HG03460 (cell line): Measurements from ENCODE around the gene SHISA7.
"Not testable (repeated sequence)": the region's sequence is repeated elsewhere in the genome, so short reads cannot be mapped to it uniquely, and the experiment has no call there.

Experiments
- ATAC-seq: cut with Tn5 transposase; IDR thresholded peaks from one replicate; pipeline ENCODE4 v1.9.1; 2021; ENCODE audit not compliant: unreplicated experiment

The SHISA7 gene

DNA sequence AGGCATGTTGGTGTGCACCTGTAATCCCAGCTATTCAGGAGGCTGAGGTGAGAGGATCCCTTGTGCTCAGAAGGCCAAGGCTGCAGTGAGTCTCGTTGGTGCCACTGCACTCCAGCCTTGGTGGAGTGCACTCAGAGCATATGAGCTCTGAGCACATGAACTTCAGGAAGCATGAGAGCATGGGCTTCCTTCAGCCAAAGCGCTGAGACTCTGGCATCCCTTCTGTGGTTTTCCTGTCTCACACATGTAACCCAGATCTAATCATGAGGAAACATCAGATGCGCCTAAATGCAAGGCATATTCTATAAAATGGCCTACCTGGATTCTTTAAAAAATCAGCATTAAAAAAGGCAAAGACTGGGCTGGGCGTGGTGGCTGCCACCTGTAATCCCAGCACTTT lies 21.8 kb downstream of the SHISA7 start:
- ATAC-seq: not testable (repeated sequence)

DNA sequence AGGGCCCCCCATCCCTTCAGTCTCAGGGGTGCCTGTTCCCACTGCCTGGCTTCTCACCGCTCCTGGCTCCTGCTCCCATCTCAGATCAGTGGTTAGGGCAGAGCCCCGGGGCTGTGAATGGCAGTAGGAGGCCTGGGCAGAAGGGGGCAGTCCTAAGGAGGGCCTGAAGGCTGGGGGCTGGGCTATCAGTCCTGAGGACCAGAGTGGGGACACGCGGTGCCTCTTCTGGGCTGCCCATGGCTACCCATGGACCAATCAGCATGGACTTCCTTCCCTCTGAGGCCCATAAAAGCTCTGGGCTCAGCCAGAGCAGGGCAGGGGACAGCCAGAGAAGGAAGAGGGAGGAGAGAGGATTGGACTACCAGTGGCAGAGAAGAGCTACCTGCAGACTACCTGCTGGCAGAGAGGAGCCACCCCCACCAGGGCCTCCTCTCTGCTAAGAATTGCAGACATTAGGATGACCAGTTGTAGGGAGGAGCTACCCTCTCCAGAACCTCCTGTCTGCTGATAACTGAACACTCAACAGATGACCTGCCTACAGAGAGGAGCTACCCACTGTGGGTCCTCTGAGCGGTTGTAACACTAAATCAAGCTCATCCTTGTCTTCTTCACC lies 23.4 kb downstream of the SHISA7 start:
- ATAC-seq: no peak

GRCh38 chr19:55419103-55419502 lies 24.0 kb downstream of the SHISA7 start:
- no peak for ATAC-seq

- ATAC-seq: no peak
Observed at GRCh38 chr19:55418185-55418584, 24.9 kb downstream of the SHISA7 start.

GRCh38 chr19:55410168-55410567 lies 32.9 kb downstream of the SHISA7 start:
- no peak for ATAC-seq

DNA sequence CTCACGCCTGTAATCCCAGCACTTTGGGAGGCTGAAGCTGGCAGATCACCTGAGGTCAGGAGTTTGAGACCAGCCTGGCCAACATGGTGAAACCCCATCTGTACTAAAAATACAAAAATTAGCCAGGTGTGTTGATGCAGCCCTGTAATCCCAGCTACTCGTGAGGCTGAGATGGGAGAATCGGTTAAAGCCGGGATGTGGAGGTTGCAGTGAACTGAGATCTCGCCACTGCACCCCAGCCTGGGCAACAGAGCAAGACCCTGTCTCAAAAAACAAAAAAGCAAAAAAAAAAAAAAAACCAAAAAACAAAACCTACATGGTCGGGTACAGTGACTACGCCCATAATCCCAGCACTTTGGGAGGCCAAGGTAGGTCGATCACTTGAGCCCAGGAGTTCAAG lies 33.9 kb downstream of the SHISA7 start:
- ATAC-seq: not testable (repeated sequence)

DNA sequence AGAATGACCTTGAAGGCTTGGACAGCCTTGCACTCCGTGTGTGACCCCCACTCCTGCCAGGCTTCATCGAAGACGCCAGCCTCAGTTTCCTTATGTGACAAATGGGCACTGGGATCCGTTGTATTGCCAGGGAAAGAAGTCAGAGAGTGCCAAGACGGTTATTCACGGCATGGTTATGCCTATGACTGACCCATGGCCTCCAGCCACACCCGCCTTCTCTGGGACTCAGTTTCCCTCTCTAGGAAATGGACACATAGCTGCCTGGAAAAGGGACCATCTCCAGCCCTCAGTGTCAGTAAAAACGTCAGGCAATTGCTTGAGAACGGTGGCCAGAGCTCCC lies 34.6 kb downstream of the SHISA7 start:
- ATAC-seq: no peak

DNA sequence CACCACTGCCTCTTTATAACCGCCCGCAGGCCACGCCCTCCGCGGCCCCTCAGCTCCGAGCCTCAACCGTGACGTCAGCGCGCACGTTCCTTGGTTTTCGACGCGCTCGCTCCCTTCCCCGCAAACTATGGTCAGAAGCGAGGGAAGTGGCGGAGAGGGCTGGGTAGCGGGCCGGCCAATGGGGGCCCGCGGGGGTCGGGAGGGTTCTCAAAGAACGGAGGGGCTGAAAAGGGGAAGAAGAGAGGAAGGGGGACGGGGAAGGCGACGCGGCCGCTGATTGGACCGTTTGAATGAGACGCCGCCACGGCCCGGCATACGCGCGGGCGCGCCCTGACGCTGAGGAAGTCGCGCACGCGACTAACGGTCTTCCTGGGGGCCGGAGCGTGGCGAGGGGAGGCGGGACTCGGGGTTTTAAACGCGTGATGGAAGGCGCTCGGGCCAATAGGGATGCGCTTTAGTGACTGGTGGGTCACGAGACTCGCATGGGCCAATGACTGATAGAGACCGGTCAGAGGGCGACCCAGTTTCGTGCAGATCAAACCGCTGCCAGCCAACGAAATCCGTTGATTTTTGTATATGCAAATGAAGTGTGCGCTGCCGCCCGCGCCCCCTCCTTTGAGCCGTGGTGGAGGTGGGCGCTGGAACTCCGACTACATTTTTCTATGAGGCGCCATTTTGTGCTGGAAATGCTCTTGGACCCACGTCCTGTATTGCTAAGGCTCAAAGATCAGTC lies 35.1 kb downstream of the SHISA7 start:
- peak; percentile 81 for ATAC-seq

DNA sequence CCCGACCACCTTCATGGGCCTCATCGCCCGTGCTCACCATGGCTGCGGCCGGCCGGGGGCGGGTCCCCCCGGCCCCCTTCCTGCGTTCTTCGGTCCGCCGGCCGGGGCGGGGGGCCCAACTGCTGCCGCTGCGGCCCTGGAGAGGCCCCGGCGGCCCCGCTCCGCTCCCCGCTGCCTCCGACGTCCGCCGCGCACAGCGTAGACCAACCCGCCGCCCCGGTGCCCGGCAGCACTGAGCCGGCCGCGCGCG lies 35.6 kb downstream of the SHISA7 start, which contains the start of gene UBE2S:
UBE2S (minus strand) TSS at position 239 of the 250 bp plus-strand sequence; CDS start at position 40, 199 bp downstream.
- not testable (repeated sequence) for ATAC-seq

- peak; percentile 3 for ATAC-seq
Observed at GRCh38 chr19:55406826-55407549, 36.1 kb downstream of the SHISA7 start.

DNA sequence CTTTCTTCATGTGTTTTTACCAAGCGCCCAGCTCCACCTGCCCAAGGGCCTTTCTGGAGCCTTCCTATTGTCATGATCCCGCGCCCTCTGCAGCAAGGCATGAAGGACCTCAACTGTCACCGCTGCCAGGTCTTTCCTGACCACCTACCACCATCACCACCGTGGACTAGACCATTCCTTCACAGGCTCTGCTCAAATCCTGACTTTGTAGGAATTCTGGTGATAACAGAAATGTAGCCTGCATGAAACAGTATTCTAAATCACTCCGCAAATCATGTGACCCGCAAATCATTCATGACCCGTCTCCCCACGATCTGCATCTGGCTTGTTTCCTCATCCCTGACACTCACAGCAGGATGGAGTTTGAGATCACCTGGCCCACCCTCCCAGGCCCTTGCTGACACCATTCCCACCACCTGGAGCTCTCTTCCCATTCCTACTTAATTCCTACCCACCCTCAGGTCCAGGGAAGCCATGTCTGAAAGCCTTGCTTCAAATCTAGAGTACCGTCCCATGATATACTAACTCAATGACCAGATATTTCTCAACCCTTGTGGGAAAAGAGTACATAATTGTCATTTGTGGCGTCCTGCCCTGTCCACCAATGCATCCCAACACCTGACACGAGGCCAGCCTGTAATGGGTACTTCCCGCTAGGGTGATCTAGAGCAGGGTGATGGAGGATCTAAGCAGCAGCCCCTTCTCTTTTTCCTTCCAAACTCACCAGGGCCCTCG lies 36.8 kb downstream of the SHISA7 start:
- ATAC-seq: no peak

DNA sequence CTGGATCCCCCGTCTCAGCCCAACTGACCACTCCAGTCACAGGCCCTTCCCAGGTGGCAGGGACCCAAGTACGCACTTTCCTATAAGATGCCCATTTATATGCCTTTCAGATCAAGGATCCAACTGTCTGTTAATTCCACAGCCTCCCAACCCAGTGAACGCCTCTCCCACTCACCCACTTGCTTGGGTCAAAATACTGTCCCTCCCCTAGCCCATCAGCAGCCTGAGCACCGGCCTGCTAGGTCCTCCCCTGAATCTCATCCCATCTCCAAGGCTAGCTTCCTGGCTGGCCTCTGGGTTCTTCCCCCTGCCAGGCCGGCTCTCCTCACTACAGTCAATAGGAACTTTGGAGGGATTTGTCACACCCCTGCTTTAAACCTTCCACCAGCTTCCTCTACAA lies 37.5 kb downstream of the SHISA7 start:
- ATAC-seq: no peak

DNA sequence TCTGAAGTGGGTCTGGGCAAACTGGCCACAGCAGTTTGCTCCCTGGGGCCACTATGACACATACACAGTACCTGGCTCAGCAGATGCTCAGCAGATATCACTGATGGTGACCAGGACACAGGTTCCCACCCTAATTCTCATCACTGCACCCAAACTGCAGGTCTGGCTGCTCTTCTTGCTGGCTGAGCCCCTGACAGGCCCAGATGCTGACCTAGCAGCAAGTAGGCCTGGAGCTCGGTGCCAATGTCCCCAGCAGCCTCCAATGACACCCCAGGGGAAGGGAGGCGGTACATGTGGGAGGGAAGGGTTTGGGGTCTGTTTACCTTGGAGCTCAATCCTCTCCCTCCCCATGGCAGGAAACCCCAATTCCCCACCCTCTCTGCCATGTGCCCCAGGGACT lies 40.6 kb downstream of the SHISA7 start:
- no peak for ATAC-seq

DNA sequence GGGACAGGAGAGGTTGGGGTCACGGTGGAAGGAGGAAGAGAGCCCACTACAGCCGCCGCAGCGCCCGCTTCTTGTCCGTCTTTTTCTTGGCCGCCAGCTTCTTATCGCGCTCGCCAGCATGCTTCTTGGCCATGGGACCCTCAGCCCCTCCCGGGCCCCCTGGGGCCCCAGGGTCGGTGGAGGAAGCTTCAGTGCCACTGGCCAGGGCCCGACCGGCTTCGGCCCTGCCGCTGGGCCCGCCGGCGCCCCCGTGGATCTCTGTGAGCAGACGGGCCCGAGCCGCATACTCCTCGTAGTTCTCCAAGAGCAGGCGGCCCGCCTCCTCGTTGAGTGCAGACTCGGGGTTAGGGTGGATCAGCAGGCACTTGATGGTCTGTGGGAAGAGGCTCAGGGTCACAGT lies 41.7 kb downstream of the SHISA7 start:
- ATAC-seq: not testable (repeated sequence)

DNA sequence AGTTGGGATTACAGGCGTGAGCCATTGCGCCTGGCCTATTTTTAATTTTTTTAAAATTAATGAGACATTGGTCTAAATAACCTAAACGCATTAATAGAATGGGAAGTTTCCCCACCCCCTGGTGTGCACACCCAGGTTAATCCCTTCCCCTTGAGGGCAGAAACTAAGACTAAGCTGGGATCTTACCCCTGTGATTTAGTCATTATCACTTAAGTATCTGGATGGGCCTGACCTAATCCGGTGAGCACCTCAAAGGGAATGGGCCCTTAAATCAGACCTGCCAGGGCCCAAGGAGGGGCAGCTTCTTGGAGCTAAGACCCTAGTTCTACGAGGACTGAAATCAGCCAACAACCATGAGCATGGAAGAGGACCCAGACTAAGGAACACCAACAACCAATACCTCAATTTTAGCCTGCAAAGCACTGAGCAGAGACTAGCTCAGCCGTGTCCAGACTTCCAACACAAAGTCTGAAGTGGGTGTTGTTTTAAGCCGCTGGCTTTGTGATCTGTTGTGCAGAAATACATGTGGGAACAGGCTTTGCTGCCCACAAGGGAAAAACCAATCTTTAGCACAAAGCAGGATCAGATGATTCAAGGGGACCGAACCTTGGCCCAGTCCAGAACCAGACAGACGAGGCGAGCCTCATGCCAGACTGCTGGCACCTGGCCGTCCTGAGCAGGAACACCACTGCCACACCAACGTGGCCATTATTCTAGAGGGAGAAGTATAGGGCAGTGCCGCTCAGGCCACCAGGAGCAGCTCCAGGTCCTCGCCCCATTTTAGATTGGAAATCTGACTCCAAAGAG lies 42.6 kb downstream of the SHISA7 start:
- no peak for ATAC-seq

- no peak for ATAC-seq
Observed at GRCh38 chr19:55398200-55398925, 44.7 kb downstream of the SHISA7 start.

DNA sequence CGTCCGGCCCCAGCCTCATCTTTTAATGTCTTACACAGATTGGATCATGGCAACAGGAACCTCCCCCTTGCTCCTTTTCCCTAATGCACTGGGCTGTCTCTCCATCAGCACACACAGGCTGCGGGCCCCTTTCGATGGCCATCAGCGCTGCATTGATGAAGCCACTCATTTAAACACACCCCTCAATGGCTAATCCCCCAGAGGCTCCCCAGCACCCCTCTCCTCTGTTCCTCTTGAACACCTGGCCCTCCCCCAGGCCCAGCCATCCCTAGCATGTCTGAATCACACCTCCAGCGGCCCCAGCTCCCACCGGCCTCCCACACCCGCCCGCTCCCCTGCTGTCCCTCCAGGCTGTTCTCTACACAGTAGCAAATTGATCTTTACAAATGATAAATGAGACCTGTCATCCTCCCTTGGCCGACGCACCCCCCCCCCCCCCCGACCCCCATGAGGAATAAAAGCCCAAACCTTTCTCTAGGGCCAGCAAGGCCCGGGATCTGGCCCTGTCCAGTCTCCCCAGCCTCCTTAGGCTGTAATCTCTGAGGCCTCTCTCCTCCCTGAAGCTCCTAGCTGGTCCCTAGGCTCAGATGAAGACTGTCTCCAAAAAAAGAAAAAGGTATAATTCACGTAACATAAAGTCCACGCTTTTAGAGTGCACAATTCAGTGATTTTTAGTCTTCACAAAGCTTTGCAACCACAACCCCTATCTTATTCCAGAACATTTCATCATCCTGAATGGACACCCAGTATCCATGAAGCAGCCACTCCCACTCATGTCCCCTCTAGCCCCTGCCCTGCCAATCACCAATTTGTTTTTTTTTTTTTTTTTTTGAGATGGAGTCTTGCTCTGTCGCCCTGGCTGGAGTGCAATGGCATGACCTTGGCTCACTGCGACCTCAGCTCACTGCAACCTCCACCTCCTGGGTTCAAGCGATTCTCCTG lies 50.0 kb downstream of the SHISA7 start:
- no peak for ATAC-seq

DNA sequence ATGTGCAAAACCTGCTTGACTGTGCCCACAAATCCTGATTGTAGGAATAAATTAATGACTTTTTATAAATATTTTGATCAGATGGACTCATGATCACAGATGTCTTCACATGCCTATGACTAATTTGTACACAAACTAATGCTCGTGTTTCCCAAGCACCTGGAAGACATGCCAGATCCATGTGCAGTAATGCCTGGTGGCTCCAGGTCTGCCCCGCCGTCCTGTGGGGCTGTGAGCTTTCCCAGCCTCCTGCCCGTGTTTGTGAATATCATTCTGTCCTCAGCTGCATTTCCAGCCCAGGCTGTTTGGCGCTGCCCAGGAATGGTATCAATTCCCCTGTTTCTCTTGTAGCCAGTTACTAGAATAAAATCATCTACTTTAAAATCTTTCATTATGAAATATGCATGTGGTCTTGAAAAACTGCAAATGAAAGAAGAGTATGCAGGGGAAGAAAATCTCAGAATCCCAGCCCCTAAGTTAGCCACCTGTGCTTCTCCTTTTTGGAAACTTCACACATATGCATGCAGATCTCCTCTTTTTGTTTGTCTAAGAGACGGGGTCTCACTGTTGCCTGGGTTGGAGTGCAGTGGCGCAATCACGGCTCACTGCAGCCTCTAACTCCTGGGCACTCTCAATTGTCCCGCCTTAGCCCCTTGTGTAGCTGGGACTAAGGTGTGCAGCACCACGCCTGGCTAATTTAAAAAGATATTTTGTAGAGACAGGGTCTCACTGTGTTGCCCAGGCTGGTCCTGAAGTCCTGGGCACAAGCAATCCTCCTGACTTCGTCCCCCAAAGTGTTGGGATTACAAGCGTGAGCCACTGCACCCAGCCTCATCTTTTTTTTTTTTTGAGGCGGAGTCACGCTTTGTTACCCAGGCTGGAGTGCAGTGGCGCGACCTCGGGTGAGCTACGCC lies 51.1 kb downstream of the SHISA7 start:
- ATAC-seq: no peak
